Nephron progenitor cell (in vitro differentiated cells): ENCODE measurements around the gene PDCL2.
"Not testable (repeated sequence)": the region's sequence is repeated elsewhere in the genome, so short reads cannot be mapped to it uniquely, and the experiment has no call there.

Source experiments
- DNase-seq: peaks from one replicate; pipeline ENCODE4 v3.0.0; 2021
- H3K27ac Mint-ChIP-seq: 2 replicates; pipeline ENCODE4 v1.8.0; 2021; ENCODE audit warnings: mild to moderate bottlenecking, moderate library complexity, mixed read lengths
- H3K27me3 Mint-ChIP-seq: 2 replicates; pipeline ENCODE4 v1.8.0; 2021; ENCODE audit warnings: mild to moderate bottlenecking, low read depth, mixed read lengths; ENCODE audit not compliant: poor library complexity
- H3K36me3 Mint-ChIP-seq: 2 replicates; pipeline ENCODE4 v1.8.0; 2021; ENCODE audit warnings: low read depth, mixed read lengths
- H3K4me1 Mint-ChIP-seq: 2 replicates; pipeline ENCODE4 v1.8.0; 2021; ENCODE audit warnings: mixed read lengths
- H3K4me3 Mint-ChIP-seq: 2 replicates; pipeline ENCODE4 v1.8.0; 2021; ENCODE audit warnings: mild to moderate bottlenecking, moderate library complexity, mixed read lengths
- H3K9me3 Mint-ChIP-seq: 2 replicates; pipeline ENCODE4 v1.8.0; 2021; ENCODE audit warnings: mild to moderate bottlenecking, moderate library complexity, mixed read lengths
- CTCF ChIP-seq: fragments of 200-600 bp; sonication (generic); IDR thresholded peaks from 2 replicates; pipeline ENCODE4 v1.5.0; 2021; ENCODE audit warnings: antibody characterized with exemption

PDCL2 gene

GRCh38 chr4:55634417-55635128 is 42.5 kb upstream of the PDCL2 start:
- H3K27ac Mint-ChIP-seq = no peak overlapping the region
- H3K4me1 Mint-ChIP-seq = peaks cover 46% of the 10 kb centered on the region
- DNase-seq = no peak
- H3K36me3 Mint-ChIP-seq = peaks cover 30% of the 10 kb centered on the region
- peaks cover 28% of the 10 kb centered on the region for H3K27me3 Mint-ChIP-seq
- peaks cover 20% of the 10 kb centered on the region for H3K9me3 Mint-ChIP-seq
- peak overlapping the region; percentile 89 for H3K4me3 Mint-ChIP-seq
- TF ChIP-seq CTCF = no peak

- peaks cover 46% of the 10 kb centered on the region for H3K4me1 Mint-ChIP-seq
- H3K4me3 Mint-ChIP-seq = peak overlapping the region; percentile 89
- H3K27ac Mint-ChIP-seq = no peak overlapping the region
- no peak for DNase-seq
- H3K27me3 Mint-ChIP-seq = peaks cover 28% of the 10 kb centered on the region
- H3K36me3 Mint-ChIP-seq = peaks cover 36% of the 10 kb centered on the region
- H3K9me3 Mint-ChIP-seq = peaks cover 20% of the 10 kb centered on the region
- no peak for TF ChIP-seq CTCF
Observed at GRCh38 chr4:55633903-55634302, 41.9 kb upstream of the PDCL2 start.

- Mint-ChIP-seq H3K4me1 (no peaks in the 10 kb centered on the region), H3K4me3 (no peak overlapping the region), H3K27ac (no peak overlapping the region), H3K9me3 (peaks cover 20% of the 10 kb centered on the region), H3K36me3 (peaks cover 43% of the 10 kb centered on the region), H3K27me3 (peaks cover 3% of the 10 kb centered on the region)
- no peak for DNase-seq
- no peak for TF ChIP-seq CTCF
Observed at GRCh38 chr4:55625835-55626234, 33.8 kb upstream of the PDCL2 start.

GRCh38 chr4:55624063-55624462 is 32.0 kb upstream of the PDCL2 start:
- not testable (repeated sequence) for H3K4me3 Mint-ChIP-seq, H3K27me3 Mint-ChIP-seq, DNase-seq, H3K27ac Mint-ChIP-seq, H3K4me1 Mint-ChIP-seq
- Mint-ChIP-seq H3K9me3 (peaks cover 13% of the 10 kb centered on the region), H3K36me3 (peaks cover 25% of the 10 kb centered on the region)

GRCh38 chr4:55618546-55619143 is 26.6 kb upstream of the PDCL2 start:
- Mint-ChIP-seq H3K36me3 (peaks cover 22% of the 10 kb centered on the region), H3K27me3 (no peaks in the 10 kb centered on the region), H3K4me3 (peak overlapping the region; percentile 76)

More at GRCh38 chr4:55618546-55619143, 26.6 kb upstream of the PDCL2 start:
- Mint-ChIP-seq H3K9me3 (peaks cover 11% of the 10 kb centered on the region), H3K4me1 (no peaks in the 10 kb centered on the region), H3K27ac (peak overlapping the region; percentile 41)
- TF ChIP-seq CTCF = no peak
- DNase-seq = no peak
